Fibroblast of lung (primary cell): ENCODE measurements around the gene NAGPA. TPM values are rescaled to one million over a fixed set of nuclear protein-coding genes. Genes with fewer than 3 reads are reported as not detected.

Experiments
- DNase-seq, 2 donors: peaks; one replicate each; pipeline versions ENCODE4 v3.0.0 to v3.0.0-alpha.2; 2010; ENCODE audit warnings: low read depth in 2 of 2
- H2AFZ ChIP-seq: 2 replicates; pipeline ENCODE4 v1.5.1; 2012; ENCODE audit warnings: low read length, control low read depth, inconsistent platforms
- H3K27ac ChIP-seq: 2 replicates; pipeline ENCODE4 v1.5.1; 2011; ENCODE audit warnings: low read length, control low read depth; ENCODE audit not compliant: insufficient read depth
- H3K27me3 ChIP-seq: 2 replicates; pipeline ENCODE4 v1.5.1; 2011; ENCODE audit warnings: mild to moderate bottlenecking, low read length; ENCODE audit not compliant: control insufficient read depth, insufficient read depth
- H3K36me3 ChIP-seq: 2 replicates; pipeline ENCODE4 v1.5.1; 2011; ENCODE audit warnings: low read length; ENCODE audit not compliant: control insufficient read depth, insufficient read depth
- H3K4me1 ChIP-seq: 2 replicates; pipeline ENCODE4 v1.5.1; 2011; ENCODE audit warnings: low read length; ENCODE audit not compliant: control insufficient read depth, insufficient read depth; ENCODE audit errors: extremely low read depth
- H3K4me2 ChIP-seq: 2 replicates; pipeline ENCODE4 v1.5.1; 2011; ENCODE audit warnings: low read length, control low read depth; ENCODE audit not compliant: insufficient read depth; ENCODE audit errors: extremely low read depth
- H3K4me3 ChIP-seq, 4 experiments: fragments of 200-600 bp in 1 of 4; sonication (generic) in 1 of 4; replicated peaks in 1 of 4; 2 replicates each; pipeline ENCODE4 v1.5.1; 2011 to 2016; ENCODE audit warnings: low read length in 4 of 4, low read depth in 3 of 4, mild to moderate bottlenecking in 3 of 4, control low read depth in 2 of 4, inconsistent platforms in 1 of 4, mixed read lengths in 1 of 4; ENCODE audit not compliant: insufficient read depth in 1 of 4; ENCODE audit errors: control extremely low read depth in 1 of 4
- H3K79me2 ChIP-seq: 2 replicates; pipeline ENCODE4 v1.5.1; 2012; ENCODE audit warnings: mild to moderate bottlenecking, low read length, inconsistent platforms; ENCODE audit not compliant: control insufficient read depth, insufficient read depth
- H3K9ac ChIP-seq: 2 replicates; pipeline ENCODE4 v1.5.1; 2011; ENCODE audit warnings: mild to moderate bottlenecking, low read length, control low read depth; ENCODE audit not compliant: insufficient read depth
- H3K9me3 ChIP-seq: 2 replicates; pipeline ENCODE4 v1.5.1; 2012; ENCODE audit warnings: low read depth, low read length; ENCODE audit not compliant: control insufficient read depth, insufficient read depth
- H4K20me1 ChIP-seq: 2 replicates; pipeline ENCODE4 v1.5.1; 2011; ENCODE audit warnings: low read length; ENCODE audit not compliant: control insufficient read depth, insufficient read depth; ENCODE audit errors: extremely low read depth
- CTCF ChIP-seq, 2 donors: IDR thresholded peaks in 1 of 2; conservative IDR thresholded peaks in 1 of 2; 1 replicate in 1 of 2; 2 replicates in 1 of 2; pipeline ENCODE4 v1.5.1; 2011 to 2012; ENCODE audit warnings: low read length in 2 of 2, control low read depth in 1 of 2, inconsistent platforms in 1 of 2, low read depth in 1 of 2, mild to moderate bottlenecking in 1 of 2
- EZH2 ChIP-seq: IDR thresholded peaks from 2 replicates; pipeline ENCODE4 v1.5.1; 2012; ENCODE audit warnings: low read length, control low read depth, mild to moderate bottlenecking; ENCODE audit errors: missing control alignments
- polyA plus RNA-seq, 2 donors: library from polyadenylated mRNA; depleted of rRNA in 1 of 2; stranded (reverse) in 1 of 2; unstranded in 1 of 2; fragments of >200 nt; gene quantifications; 2 replicates each; pipeline ENCODE4 v1.2.1, GENCODE V29; 2011 to 2012; ENCODE audit warnings: missing spikeins in 1 of 2
- total RNA-seq: library from RNA; depleted of rRNA; stranded (reverse); fragments of >200 nt; gene quantifications from 2 replicates; pipeline ENCODE4 v1.2.1, GENCODE V29; 2014

Gene NAGPA
- total and polyA plus RNA-seq, 2 donors (not counting 1 experiment from before 2014, with no cell fraction given), result 9.7 to 17.7 TPM

DNA sequence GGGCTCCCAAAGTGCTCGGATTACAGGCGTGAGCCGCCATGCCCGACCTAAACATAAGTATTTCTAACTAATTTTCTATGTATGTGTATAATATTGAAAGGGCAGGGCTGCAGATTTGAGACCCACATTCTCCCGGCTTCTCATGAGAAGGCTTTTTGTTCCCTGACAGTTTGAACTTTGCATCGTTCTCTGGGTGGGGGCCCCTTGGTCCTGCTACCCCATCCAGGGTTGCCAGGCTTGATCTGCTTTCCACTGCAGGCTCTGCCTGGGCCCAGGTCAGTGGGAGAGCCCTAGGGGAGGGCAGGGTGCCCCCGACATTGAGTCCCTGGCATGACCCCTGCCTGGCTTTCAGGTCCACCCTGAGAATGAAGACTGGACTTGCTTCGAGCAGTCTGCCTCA lies 43.3 kb downstream of the NAGPA start:
- no peak overlapping the region for H3K27ac ChIP-seq
- H3K79me2 ChIP-seq, result no peaks in the 10 kb centered on the region
- H4K20me1 ChIP-seq, result no peaks in the 10 kb centered on the region
- DNase-seq, result no peak
- no peak for TF ChIP-seq CTCF (conservative IDR thresholded peaks at IDR 0.05 in 1 of 2, IDR thresholded peaks at IDR 0.05 in 1 of 2; ENCODE audit: low read depth in 1 of 2, low read length in 2 of 2)
- no peak for TF ChIP-seq EZH2
- no peaks in the 10 kb centered on the region for H3K9me3 ChIP-seq
- no peak overlapping the region for H3K4me2 ChIP-seq
- peaks cover 4% of the 10 kb centered on the region for H3K27me3 ChIP-seq
- H3K4me1 ChIP-seq, result no peaks in the 10 kb centered on the region
- H2AFZ ChIP-seq, result no peak overlapping the region
- H3K36me3 ChIP-seq, result no peaks in the 10 kb centered on the region
- H3K9ac ChIP-seq, result no peak overlapping the region
- no peak overlapping the region for H3K4me3 ChIP-seq

GRCh38 chr16:4989391-4990006 lies 44.2 kb downstream of the NAGPA start:
- no peaks in the 10 kb centered on the region for H3K79me2 ChIP-seq
- no peak overlapping the region for H2AFZ ChIP-seq
- no peaks in the 10 kb centered on the region for H3K9me3 ChIP-seq
- no peak overlapping the region for H3K4me2 ChIP-seq
- no peak for DNase-seq
- no peaks in the 10 kb centered on the region for H4K20me1 ChIP-seq
- no peak overlapping the region for H3K4me3 ChIP-seq
- H3K4me1 ChIP-seq, result no peaks in the 10 kb centered on the region
- peaks cover 4% of the 10 kb centered on the region for H3K27me3 ChIP-seq
- TF ChIP-seq EZH2, result no peak
- TF ChIP-seq CTCF (conservative IDR thresholded peaks at IDR 0.05 in 1 of 2, IDR thresholded peaks at IDR 0.05 in 1 of 2; ENCODE audit: low read depth in 1 of 2, low read length in 2 of 2), result no peak
- no peaks in the 10 kb centered on the region for H3K36me3 ChIP-seq
- H3K9ac ChIP-seq, result no peak overlapping the region
- no peak overlapping the region for H3K27ac ChIP-seq

GRCh38 chr16:4988647-4989046 lies 45.1 kb downstream of the NAGPA start:
- H3K9me3 ChIP-seq, result no peaks in the 10 kb centered on the region
- no peaks in the 10 kb centered on the region for H3K79me2 ChIP-seq
- no peak for TF ChIP-seq CTCF (conservative IDR thresholded peaks at IDR 0.05 in 1 of 2, IDR thresholded peaks at IDR 0.05 in 1 of 2; ENCODE audit: low read depth in 1 of 2, low read length in 2 of 2)
- no peak for TF ChIP-seq EZH2
- no peak overlapping the region for H3K27ac ChIP-seq
- H4K20me1 ChIP-seq, result no peaks in the 10 kb centered on the region
- no peaks in the 10 kb centered on the region for H3K4me1 ChIP-seq
- no peak overlapping the region for H3K4me2 ChIP-seq
- H3K4me3 ChIP-seq, result no peak overlapping the region
- H3K9ac ChIP-seq, result no peak overlapping the region
- no peak overlapping the region for H2AFZ ChIP-seq
- no peaks in the 10 kb centered on the region for H3K36me3 ChIP-seq
- no peak for DNase-seq
- H3K27me3 ChIP-seq, result peaks cover 4% of the 10 kb centered on the region
